Endothelial cell of umbilical vein (primary cell): ENCODE results near the gene GFI1B.

ENCODE experiments used
- EZH2 ChIP-seq: IDR thresholded peaks from 2 replicates; pipeline ENCODE4 v1.6.1; 2012; ENCODE audit warnings: borderline replicate concordance, low read depth, mild to moderate bottlenecking, moderate library complexity, low read length, inconsistent platforms; ENCODE audit not compliant: severe bottlenecking
- FOS ChIP-seq: IDR thresholded peaks from 2 replicates; pipeline ENCODE4 v1.6.1; 2011; ENCODE audit warnings: mild to moderate bottlenecking, low read length, moderate library complexity, borderline replicate concordance; ENCODE audit not compliant: insufficient read depth
- POLR2A ChIP-seq: IDR thresholded peaks from 2 replicates; pipeline ENCODE4 v1.6.1; 2012; ENCODE audit warnings: low read depth, mild to moderate bottlenecking, control low read depth, low read length
- POLR2AphosphoS5 ChIP-seq: IDR thresholded peaks from 2 replicates; pipeline ENCODE4 v1.6.1; 2012; ENCODE audit warnings: low read depth, mild to moderate bottlenecking, control low read depth, low read length, moderate library complexity; ENCODE audit not compliant: insufficient read depth
- TF ChIP-seq, protein P1 (sequence below), 2 donors: IDR thresholded peaks; 1 replicate in 1 of 2; 2 replicates in 1 of 2; pipeline ENCODE4 v1.5.1; 2011; ENCODE audit warnings: low read length in 2 of 2, mild to moderate bottlenecking in 2 of 2, moderate library complexity in 2 of 2, control low read depth in 1 of 2, inconsistent platforms in 1 of 2, low read depth in 1 of 2; ENCODE audit not compliant: insufficient read depth in 1 of 2; ENCODE audit errors: extremely low read depth in 1 of 2
- TF ChIP-seq, protein P2 (sequence below): IDR thresholded peaks from 2 replicates; pipeline ENCODE4 v1.6.1; 2011; ENCODE audit not compliant: insufficient read depth, insufficient read length

DNA sequence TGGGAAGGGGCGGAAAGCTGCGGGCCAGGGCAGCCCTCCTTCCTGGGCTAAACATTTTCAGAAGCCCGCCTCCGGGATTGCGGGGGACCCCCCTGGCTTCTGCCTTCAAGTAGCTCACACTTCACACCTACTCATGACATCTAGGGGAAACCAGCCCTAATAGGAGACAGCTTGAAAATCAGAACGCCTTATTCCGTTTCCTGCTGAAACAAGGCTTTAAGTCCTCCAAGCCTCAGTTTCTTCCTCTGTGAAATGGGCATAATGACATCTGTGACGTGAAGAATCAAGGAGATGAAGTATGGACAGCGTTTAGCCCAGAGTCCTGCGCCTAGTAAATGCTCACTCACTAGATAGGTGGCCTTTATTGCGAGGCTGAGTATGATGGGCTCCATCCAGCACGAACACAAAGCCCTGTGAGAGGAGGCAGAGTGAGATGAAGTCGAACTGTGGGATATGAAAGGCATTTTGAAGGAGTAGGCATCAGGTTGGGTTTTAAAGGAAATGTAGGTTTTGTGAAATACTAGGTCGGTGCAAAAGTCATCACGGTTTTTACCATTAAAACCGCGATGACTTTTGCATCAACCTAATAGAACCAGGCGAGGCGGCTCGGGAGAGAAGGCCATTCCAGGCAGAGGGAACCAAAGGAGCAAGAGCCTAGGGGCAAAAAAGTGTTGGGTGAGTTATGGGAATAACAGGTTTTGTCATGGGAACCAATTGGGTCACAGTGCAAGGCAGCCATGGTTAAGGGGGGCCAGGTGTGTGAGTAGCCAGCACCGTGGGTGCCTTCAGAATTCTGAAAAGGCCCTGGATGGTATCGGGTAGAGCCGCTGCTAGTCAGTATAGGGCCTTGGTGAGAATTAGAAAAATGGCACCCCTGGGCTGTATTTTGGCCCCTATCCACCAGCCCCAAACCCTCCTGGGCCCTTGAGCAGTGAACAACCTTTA, 33.0 kb upstream of the GFI1B start:
- TF ChIP-seq, protein P1, sequence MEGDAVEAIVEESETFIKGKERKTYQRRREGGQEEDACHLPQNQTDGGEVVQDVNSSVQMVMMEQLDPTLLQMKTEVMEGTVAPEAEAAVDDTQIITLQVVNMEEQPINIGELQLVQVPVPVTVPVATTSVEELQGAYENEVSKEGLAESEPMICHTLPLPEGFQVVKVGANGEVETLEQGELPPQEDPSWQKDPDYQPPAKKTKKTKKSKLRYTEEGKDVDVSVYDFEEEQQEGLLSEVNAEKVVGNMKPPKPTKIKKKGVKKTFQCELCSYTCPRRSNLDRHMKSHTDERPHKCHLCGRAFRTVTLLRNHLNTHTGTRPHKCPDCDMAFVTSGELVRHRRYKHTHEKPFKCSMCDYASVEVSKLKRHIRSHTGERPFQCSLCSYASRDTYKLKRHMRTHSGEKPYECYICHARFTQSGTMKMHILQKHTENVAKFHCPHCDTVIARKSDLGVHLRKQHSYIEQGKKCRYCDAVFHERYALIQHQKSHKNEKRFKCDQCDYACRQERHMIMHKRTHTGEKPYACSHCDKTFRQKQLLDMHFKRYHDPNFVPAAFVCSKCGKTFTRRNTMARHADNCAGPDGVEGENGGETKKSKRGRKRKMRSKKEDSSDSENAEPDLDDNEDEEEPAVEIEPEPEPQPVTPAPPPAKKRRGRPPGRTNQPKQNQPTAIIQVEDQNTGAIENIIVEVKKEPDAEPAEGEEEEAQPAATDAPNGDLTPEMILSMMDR (IDR thresholded peaks at IDR 0.05; ENCODE audit: extremely low read depth in 1 of 2, insufficient read depth in 1 of 2, low read depth in 1 of 2, low read length in 2 of 2): no peak
- TF ChIP-seq EZH2: no peak
- TF ChIP-seq POLR2A: no peak
- TF ChIP-seq POLR2AphosphoS5: no peak
- TF ChIP-seq, protein P2, sequence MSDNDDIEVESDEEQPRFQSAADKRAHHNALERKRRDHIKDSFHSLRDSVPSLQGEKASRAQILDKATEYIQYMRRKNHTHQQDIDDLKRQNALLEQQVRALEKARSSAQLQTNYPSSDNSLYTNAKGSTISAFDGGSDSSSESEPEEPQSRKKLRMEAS: no peak
- no peak for TF ChIP-seq FOS
